Activated CD4-positive, alpha-beta memory T cell treated with anti-CD3 and anti-CD28 coated beads for 36 hours (primary cell): ENCODE measurements around the gene HELZ. TPM values are rescaled to one million over a fixed set of nuclear protein-coding genes. Genes with fewer than 3 reads are reported as not detected.

Experiments
- CTCF ChIA-PET: fragments of 350-600 bp; sonication (Branson Sonifier 250); formaldehyde crosslinking; loops from one replicate; lab custom pipeline; 2021; ENCODE audit warnings: antibody characterized with exemption, inconsistent platforms; lab: Charles Lee
- POLR2A ChIA-PET: fragments of 350-600 bp; sonication (Branson Sonifier 250); formaldehyde crosslinking; loops from one replicate; lab custom pipeline; 2021; ENCODE audit warnings: antibody characterized with exemption; lab: Charles Lee
- DNase-seq: peaks from one replicate; pipeline ENCODE4 v3.0.0-alpha.2; 2020
- H3K27ac Mint-ChIP-seq: one replicate; pipeline ENCODE4 v1.8.0; 2021; ENCODE audit warnings: mixed read lengths
- H3K27me3 Mint-ChIP-seq: one replicate; pipeline ENCODE4 v1.8.0; 2021; ENCODE audit warnings: mixed read lengths
- H3K36me3 Mint-ChIP-seq: one replicate; pipeline ENCODE4 v1.8.0; 2021; ENCODE audit warnings: mixed read lengths
- H3K4me1 Mint-ChIP-seq: one replicate; pipeline ENCODE4 v1.8.0; 2021; ENCODE audit warnings: low read depth, mixed read lengths
- H3K4me3 Mint-ChIP-seq: one replicate; pipeline ENCODE4 v1.8.0; 2021; ENCODE audit warnings: mild to moderate bottlenecking, mixed read lengths
- H3K9me3 Mint-ChIP-seq: one replicate; pipeline ENCODE4 v1.8.0; 2021; ENCODE audit warnings: mixed read lengths
- intact Hi-C: fragments of 100-400 bp; cut with micrococcal nuclease; formaldehyde crosslinking; loops from one replicate; pipeline ENCODE4 v1.15.1; 2023
- total RNA-seq, 2 experiments: library from RNA; stranded (reverse); gene quantifications; one replicate each; pipeline ENCODE4 v1.2.3, GENCODE V29; 2021

The HELZ gene
- total RNA-seq, 2 experiments from 2014 or later = 52.0 to 53.1 TPM

- ChIA-PET POLR2A (no interaction called here), CTCF (no interaction called here)
- H3K9me3 Mint-ChIP-seq = no peaks in the 10 kb centered on the region
- peaks cover 9% of the 10 kb centered on the region for H3K36me3 Mint-ChIP-seq
- no peak for DNase-seq
- H3K27ac Mint-ChIP-seq = no peak overlapping the region
- H3K4me3 Mint-ChIP-seq = no peak overlapping the region
- H3K4me1 Mint-ChIP-seq = peaks cover 19% of the 10 kb centered on the region
- H3K27me3 Mint-ChIP-seq = no peaks in the 10 kb centered on the region
- intact Hi-C loops = no loop called here
Observed at GRCh38 chr17:67079491-67079890, 165.5 kb downstream of the HELZ start.

- no peaks in the 10 kb centered on the region for H3K27me3 Mint-ChIP-seq
- DNase-seq = no peak
- ChIA-PET POLR2A (no interaction called here), CTCF (no interaction called here)
- H3K27ac Mint-ChIP-seq = no peak overlapping the region
- intact Hi-C loops = no loop called here
- H3K4me3 Mint-ChIP-seq = no peak overlapping the region
- H3K4me1 Mint-ChIP-seq = peaks cover 15% of the 10 kb centered on the region
- H3K9me3 Mint-ChIP-seq = no peaks in the 10 kb centered on the region
- peaks cover 9% of the 10 kb centered on the region for H3K36me3 Mint-ChIP-seq
Observed at GRCh38 chr17:67078292-67078691, 166.7 kb downstream of the HELZ start.

GRCh38 chr17:67076290-67076689 lies 168.7 kb downstream of the HELZ start:
- peaks cover 5% of the 10 kb centered on the region for H3K4me1 Mint-ChIP-seq
- H3K4me3 Mint-ChIP-seq = no peak overlapping the region
- peaks cover 11% of the 10 kb centered on the region for H3K36me3 Mint-ChIP-seq
- H3K27me3 Mint-ChIP-seq = no peaks in the 10 kb centered on the region
- no peak for DNase-seq
- intact Hi-C loops = no loop called here
- no peak overlapping the region for H3K27ac Mint-ChIP-seq
- no peaks in the 10 kb centered on the region for H3K9me3 Mint-ChIP-seq
- ChIA-PET POLR2A (interaction anchor here (0.6 kb wide), 1 partner anchor 158 kb away, joined by 7 read pairs; no protein-coding TSS in a partner anchor), CTCF (no interaction called here)

DNA sequence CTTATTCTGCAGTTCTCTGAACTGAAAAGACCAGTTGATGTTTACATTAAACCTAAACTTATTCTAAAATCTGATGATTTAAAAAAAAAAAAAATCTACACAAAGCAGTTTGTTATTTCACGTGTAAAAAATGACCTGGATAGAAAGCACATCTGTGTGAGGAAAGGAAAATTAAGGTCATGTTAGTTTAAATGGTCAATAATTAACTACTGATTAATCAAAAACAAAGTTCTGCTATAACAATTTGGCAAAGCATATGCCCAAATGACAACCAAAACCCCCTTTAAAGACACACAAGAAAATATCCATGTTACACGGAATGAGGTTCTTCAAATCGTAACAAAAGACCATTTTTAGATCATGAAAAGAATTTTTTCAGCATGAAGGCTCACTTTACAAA lies 170.2 kb downstream of the HELZ start:
- no peaks in the 10 kb centered on the region for H3K9me3 Mint-ChIP-seq
- no peaks in the 10 kb centered on the region for H3K27me3 Mint-ChIP-seq
- intact Hi-C loops = no loop called here
- ChIA-PET POLR2A (no interaction called here), CTCF (no interaction called here)
- H3K4me3 Mint-ChIP-seq = no peak overlapping the region
- peaks cover 11% of the 10 kb centered on the region for H3K36me3 Mint-ChIP-seq
- H3K27ac Mint-ChIP-seq = no peak overlapping the region
- no peak for DNase-seq
- H3K4me1 Mint-ChIP-seq = no peaks in the 10 kb centered on the region

- H3K36me3 Mint-ChIP-seq = peaks cover 6% of the 10 kb centered on the region
- ChIA-PET POLR2A (no interaction called here), CTCF (no interaction called here)
- H3K27ac Mint-ChIP-seq = no peak overlapping the region
- no peak overlapping the region for H3K4me3 Mint-ChIP-seq
- no peaks in the 10 kb centered on the region for H3K4me1 Mint-ChIP-seq
- no peaks in the 10 kb centered on the region for H3K27me3 Mint-ChIP-seq
- intact Hi-C loops = no loop called here
- H3K9me3 Mint-ChIP-seq = no peaks in the 10 kb centered on the region
- DNase-seq = no peak
Observed at GRCh38 chr17:67072885-67073284, 172.1 kb downstream of the HELZ start.

- no peaks in the 10 kb centered on the region for H3K27me3 Mint-ChIP-seq
- peaks cover 4% of the 10 kb centered on the region for H3K36me3 Mint-ChIP-seq
- POLR2A ChIA-PET = no interaction called here
- no peak overlapping the region for H3K27ac Mint-ChIP-seq
- DNase-seq = no peak
- no peaks in the 10 kb centered on the region for H3K4me1 Mint-ChIP-seq
- no peaks in the 10 kb centered on the region for H3K9me3 Mint-ChIP-seq
- intact Hi-C loops = no loop called here
- H3K4me3 Mint-ChIP-seq = no peak overlapping the region
- CTCF ChIA-PET = no interaction called here
Observed at GRCh38 chr17:67071595-67071994, 173.4 kb downstream of the HELZ start.

- Mint-ChIP-seq H3K4me3 (no peak overlapping the region), H3K27me3 (no peaks in the 10 kb centered on the region), H3K4me1 (no peaks in the 10 kb centered on the region), H3K27ac (no peak overlapping the region), H3K9me3 (no peaks in the 10 kb centered on the region), H3K36me3 (peaks cover 1% of the 10 kb centered on the region)
- DNase-seq = no peak
- POLR2A ChIA-PET = no interaction called here
- CTCF ChIA-PET = interaction anchor here (0.7 kb wide), 1 partner anchor 283 kb away, joined by 4 read pairs; no protein-coding TSS in a partner anchor
- intact Hi-C loops = no loop called here
Observed at GRCh38 chr17:67069603-67070136, 175.3 kb downstream of the HELZ start.

DNA sequence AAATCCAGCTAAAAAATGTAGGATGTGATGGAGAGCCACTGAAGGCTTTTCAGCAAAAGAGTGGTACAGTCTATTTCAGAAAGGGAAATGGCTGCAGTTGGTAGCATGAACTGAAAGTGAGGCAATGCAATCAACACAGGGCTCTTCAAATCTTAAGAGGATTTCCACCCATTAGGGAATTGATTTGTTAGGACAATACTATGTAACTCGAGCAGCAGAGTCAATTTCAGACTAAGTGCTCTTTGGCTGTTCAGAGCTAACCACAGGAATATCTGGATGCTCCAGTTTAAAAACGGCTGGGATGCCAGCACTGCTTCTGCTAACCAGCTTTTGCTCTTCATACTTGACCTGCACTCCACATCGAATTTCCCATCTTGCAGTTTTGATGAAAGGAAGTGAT lies 176.0 kb downstream of the HELZ start:
- POLR2A ChIA-PET = interaction anchor here (1.2 kb wide), 1 partner anchor 13 kb away, joined by 4 read pairs; no protein-coding TSS in a partner anchor
- peaks cover 1% of the 10 kb centered on the region for H3K36me3 Mint-ChIP-seq
- no peak overlapping the region for H3K4me3 Mint-ChIP-seq

DNA sequence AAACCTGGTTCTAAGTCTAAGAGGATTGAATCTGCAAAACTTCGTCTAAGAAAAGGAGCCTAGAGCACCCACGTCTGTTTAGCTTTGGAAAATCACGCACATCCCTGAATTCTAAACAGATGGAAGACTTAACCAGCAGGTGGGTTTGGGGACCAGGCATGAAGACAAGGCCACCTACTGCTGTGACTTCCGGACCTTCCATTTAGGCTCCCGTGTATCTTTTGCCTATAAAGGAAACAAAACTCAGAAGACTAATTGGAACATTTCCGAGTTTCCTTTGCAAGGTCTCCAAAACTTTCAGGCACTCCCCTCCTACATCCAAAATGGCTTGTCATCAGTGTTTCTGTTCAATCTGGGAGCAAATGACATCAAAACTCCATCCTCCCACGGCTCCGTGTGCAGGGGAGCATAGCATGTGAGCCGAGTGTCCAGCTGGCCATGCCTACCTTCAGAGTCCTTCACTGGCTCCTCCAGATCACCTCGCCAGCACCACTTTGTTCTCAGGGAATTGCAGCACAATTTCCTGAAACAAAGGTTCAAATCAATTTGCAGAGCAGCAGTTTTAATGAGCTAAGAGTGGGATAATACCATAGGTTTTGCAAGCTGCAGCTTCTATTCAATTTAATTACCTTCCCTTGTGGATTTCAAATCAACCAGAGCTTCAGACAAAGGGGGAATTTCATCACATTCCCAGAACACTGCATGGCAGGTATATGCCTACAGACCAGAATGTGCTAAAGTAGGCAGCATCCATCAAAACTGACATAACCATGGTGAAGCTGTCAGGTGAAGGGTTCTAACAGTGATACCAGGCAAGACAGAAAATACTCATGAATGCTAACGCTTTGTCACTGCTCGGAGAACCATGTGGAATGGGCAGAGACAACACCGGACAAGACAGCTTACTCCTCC lies 177.2 kb downstream of the HELZ start:
- Mint-ChIP-seq H3K27ac (no peak overlapping the region), H3K9me3 (no peaks in the 10 kb centered on the region), H3K27me3 (no peaks in the 10 kb centered on the region), H3K4me3 (no peak overlapping the region), H3K36me3 (no peaks in the 10 kb centered on the region), H3K4me1 (no peaks in the 10 kb centered on the region)
- no peak for DNase-seq
- POLR2A ChIA-PET = interaction anchor here (1.2 kb wide), 1 partner anchor 14 kb away, joined by 4 read pairs; no protein-coding TSS in a partner anchor
- intact Hi-C loops = no loop called here
- CTCF ChIA-PET = no interaction called here

More for the DNA sequence above, 176.0 kb downstream of the HELZ start:
- Mint-ChIP-seq H3K9me3 (no peaks in the 10 kb centered on the region), H3K27ac (no peak overlapping the region), H3K27me3 (no peaks in the 10 kb centered on the region), H3K4me1 (no peaks in the 10 kb centered on the region)
- intact Hi-C loops = no loop called here
- DNase-seq = no peak
- CTCF ChIA-PET = interaction anchor here (0.7 kb wide), 1 partner anchor 283 kb away, joined by 4 read pairs; no protein-coding TSS in a partner anchor

GRCh38 chr17:67066717-67067116 lies 178.3 kb downstream of the HELZ start:
- Mint-ChIP-seq H3K4me3 (no peak overlapping the region), H3K27me3 (no peaks in the 10 kb centered on the region), H3K27ac (no peak overlapping the region), H3K9me3 (no peaks in the 10 kb centered on the region), H3K36me3 (no peaks in the 10 kb centered on the region), H3K4me1 (no peaks in the 10 kb centered on the region)
- CTCF ChIA-PET = no interaction called here
- intact Hi-C loops = no loop called here
- POLR2A ChIA-PET = no interaction called here
- no peak for DNase-seq

DNA sequence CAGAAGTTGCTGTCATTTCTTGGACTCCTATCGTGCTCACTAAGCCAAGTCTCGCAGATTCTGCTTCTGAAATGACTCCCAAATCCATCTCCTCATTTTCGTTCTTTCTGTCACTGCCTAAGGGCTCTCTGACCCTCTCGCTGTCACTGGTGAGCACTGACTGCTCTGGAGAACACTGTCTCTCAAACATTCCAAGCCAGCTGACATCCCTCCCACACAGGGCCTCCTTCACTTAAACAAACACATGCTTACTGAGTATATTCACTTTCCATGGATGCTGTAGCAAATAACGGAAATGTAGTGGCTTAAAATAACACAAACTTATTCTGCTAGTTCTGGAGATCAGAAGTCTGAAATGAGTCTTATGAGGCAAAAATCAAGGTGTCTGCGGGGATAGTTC lies 181.9 kb downstream of the HELZ start:
- no peak for DNase-seq
- H3K27ac Mint-ChIP-seq = no peak overlapping the region
- H3K4me3 Mint-ChIP-seq = no peak overlapping the region
- CTCF ChIA-PET = no interaction called here
- no peaks in the 10 kb centered on the region for H3K4me1 Mint-ChIP-seq
- no peaks in the 10 kb centered on the region for H3K9me3 Mint-ChIP-seq
- POLR2A ChIA-PET = no interaction called here
- no peaks in the 10 kb centered on the region for H3K36me3 Mint-ChIP-seq
- no peaks in the 10 kb centered on the region for H3K27me3 Mint-ChIP-seq
- intact Hi-C loops = no loop called here

- intact Hi-C loops = no loop called here
- CTCF ChIA-PET = no interaction called here
- Mint-ChIP-seq H3K27ac (no peak overlapping the region), H3K27me3 (no peaks in the 10 kb centered on the region), H3K36me3 (no peaks in the 10 kb centered on the region), H3K4me1 (no peaks in the 10 kb centered on the region), H3K4me3 (no peak overlapping the region), H3K9me3 (no peaks in the 10 kb centered on the region)
- POLR2A ChIA-PET = no interaction called here
- no peak for DNase-seq
Observed at GRCh38 chr17:67059372-67059771, 185.6 kb downstream of the HELZ start.
